Skeletal muscle tissue (tissue), 4 donors: Measurements from ENCODE around the gene YIPF6. TPM values are rescaled to one million over a fixed set of nuclear protein-coding genes. Genes with fewer than 3 reads are reported as not detected.
A peak's percentile ranks its signal among the peaks of the same experiment; 100 is the strongest.

Experiments
- H3K27ac ChIP-seq: one replicate; pipeline ENCODE4 v1.7.0; 2013; ENCODE audit warnings: mild to moderate bottlenecking, low read depth, low read length, inconsistent platforms
- H3K27me3 ChIP-seq, 3 donors: one replicate each; pipeline ENCODE4 v1.7.0; 2013; ENCODE audit warnings: low read length in 3 of 3; ENCODE audit not compliant: control insufficient read depth in 3 of 3, insufficient read depth in 3 of 3
- H3K36me3 ChIP-seq, 3 donors: one replicate each; pipeline ENCODE4 v1.7.0; 2013; ENCODE audit warnings: low read length in 3 of 3; ENCODE audit not compliant: control insufficient read depth in 3 of 3, insufficient read depth in 3 of 3
- H3K4me1 ChIP-seq, 3 donors: one replicate each; pipeline ENCODE4 v1.7.0; 2013; ENCODE audit warnings: low read length in 3 of 3, mild to moderate bottlenecking in 3 of 3; ENCODE audit not compliant: control insufficient read depth in 3 of 3, insufficient read depth in 3 of 3
- H3K4me3 ChIP-seq, 3 donors: one replicate each; pipeline ENCODE4 v1.7.0; 2013; ENCODE audit warnings: low read length in 3 of 3
- H3K9ac ChIP-seq, 3 donors: one replicate each; pipeline ENCODE4 v1.7.0; 2013; ENCODE audit warnings: low read length in 3 of 3, mild to moderate bottlenecking in 3 of 3, moderate library complexity in 2 of 3, low read depth in 1 of 3
- H3K9me3 ChIP-seq, 3 donors: one replicate each; pipeline ENCODE4 v1.7.0; 2013; ENCODE audit warnings: low read length in 3 of 3; ENCODE audit not compliant: control insufficient read depth in 3 of 3
- total RNA-seq: library from RNA; depleted of rRNA; stranded (reverse); fragments of >200 nt; gene quantifications from one replicate; pipeline ENCODE4 v1.2.3, GENCODE V29; 2014
- donor health status: Osteomylitis.

YIPF6 gene
- 18.3 TPM for total RNA-seq

GRCh38 chrX:68498508-68499379, at the start of gene YIPF6:
Gene YIPF6 (plus strand): TSS chrX:68499051. CDS start chrX:68499067, 16 bp downstream.
- peak within 1 kb of the TSS; percentile 93 to 95 (median 95) for H3K9ac ChIP-seq
- H3K27ac ChIP-seq: peak within 1 kb of the TSS; percentile 99
- H3K27me3 ChIP-seq: no peaks in the 10 kb centered on the region
- H3K36me3 ChIP-seq: no peaks in the 10 kb centered on the region
- H3K4me1 ChIP-seq: peaks cover 3 to 24% (median 19%) of the 10 kb centered on the region in 3 donors
- peak within 1 kb of the TSS; percentile 85 to 90 (median 88) for H3K4me3 ChIP-seq
- no peaks in the 10 kb centered on the region for H3K9me3 ChIP-seq

DNA sequence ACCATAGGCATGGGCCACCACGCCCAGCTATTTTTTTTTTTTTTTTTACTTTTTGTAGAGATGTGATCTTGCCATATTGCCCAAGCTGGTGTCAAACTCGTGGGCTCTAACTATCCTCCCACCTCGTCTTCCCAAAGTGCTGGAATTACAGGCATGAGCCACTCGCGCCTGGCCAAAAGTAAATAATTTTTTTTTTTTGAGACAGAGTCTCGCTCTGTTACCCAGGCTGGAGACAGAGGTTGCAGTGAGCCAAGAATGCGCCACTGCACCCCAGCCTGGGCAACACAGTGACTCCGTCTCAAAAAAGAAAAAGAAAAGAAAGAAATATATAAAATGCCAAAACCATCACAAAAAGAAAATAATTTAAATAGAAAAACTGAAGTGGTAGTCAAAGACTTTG, 47.1 kb upstream of the YIPF6 start:
- H3K9me3 ChIP-seq: no peaks in the 10 kb centered on the region
- H3K27me3 ChIP-seq: no peaks in the 10 kb centered on the region
- no peaks in the 10 kb centered on the region for H3K4me1 ChIP-seq

GRCh38 chrX:68454476-68455150, 44.2 kb upstream of the YIPF6 start:
- no peak overlapping the region for H3K4me3 ChIP-seq
- H3K27ac ChIP-seq: no peak overlapping the region
- H3K36me3 ChIP-seq: no peaks in the 10 kb centered on the region
- no peaks in the 10 kb centered on the region for H3K27me3 ChIP-seq
- no peak overlapping the region for H3K9ac ChIP-seq
- H3K9me3 ChIP-seq: no peaks in the 10 kb centered on the region
- no peaks in the 10 kb centered on the region for H3K4me1 ChIP-seq

More for the DNA sequence above, 47.1 kb upstream of the YIPF6 start:
- Histone ChIP-seq H3K36me3 (no peaks in the 10 kb centered on the region), H3K9ac (no peak overlapping the region), H3K4me3 (no peak overlapping the region), H3K27ac (no peak overlapping the region)

- Histone ChIP-seq H3K36me3 (no peaks in the 10 kb centered on the region), H3K4me3 (no peak overlapping the region), H3K9me3 (no peaks in the 10 kb centered on the region), H3K27ac (no peak overlapping the region), H3K4me1 (no peaks in the 10 kb centered on the region), H3K27me3 (no peaks in the 10 kb centered on the region), H3K9ac (no peak overlapping the region)
Observed at GRCh38 chrX:68455151-68455510, 43.7 kb upstream of the YIPF6 start.

GRCh38 chrX:68461093-68461492, 37.8 kb upstream of the YIPF6 start:
- Histone ChIP-seq H3K4me1 (no peaks in the 10 kb centered on the region), H3K36me3 (no peaks in the 10 kb centered on the region), H3K9ac (no peak overlapping the region), H3K9me3 (no peaks in the 10 kb centered on the region), H3K27me3 (no peaks in the 10 kb centered on the region), H3K27ac (no peak overlapping the region), H3K4me3 (no peak overlapping the region)

DNA sequence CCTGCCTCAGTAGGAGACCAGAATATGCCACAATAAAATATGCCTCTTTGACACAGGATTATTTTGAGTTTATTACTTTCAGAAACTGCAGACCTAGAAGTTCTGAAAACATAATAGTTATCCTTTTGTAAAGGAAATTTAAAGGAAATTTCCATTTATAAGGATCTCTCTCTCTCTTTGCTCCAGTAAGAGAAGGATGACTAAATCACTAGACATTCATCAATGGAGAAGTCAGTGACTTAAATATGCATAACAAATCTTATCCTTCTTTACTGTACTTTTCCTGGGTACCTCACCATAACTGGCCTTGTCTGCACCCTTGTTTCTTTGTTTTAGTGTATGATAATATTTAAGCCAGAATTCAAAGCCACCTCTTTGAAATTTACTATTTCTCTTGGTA, 37.3 kb upstream of the YIPF6 start:
- Histone ChIP-seq H3K4me3 (no peak overlapping the region), H3K36me3 (no peaks in the 10 kb centered on the region), H3K4me1 (no peaks in the 10 kb centered on the region), H3K27me3 (no peaks in the 10 kb centered on the region), H3K9me3 (no peaks in the 10 kb centered on the region), H3K27ac (no peak overlapping the region), H3K9ac (no peak overlapping the region)

DNA sequence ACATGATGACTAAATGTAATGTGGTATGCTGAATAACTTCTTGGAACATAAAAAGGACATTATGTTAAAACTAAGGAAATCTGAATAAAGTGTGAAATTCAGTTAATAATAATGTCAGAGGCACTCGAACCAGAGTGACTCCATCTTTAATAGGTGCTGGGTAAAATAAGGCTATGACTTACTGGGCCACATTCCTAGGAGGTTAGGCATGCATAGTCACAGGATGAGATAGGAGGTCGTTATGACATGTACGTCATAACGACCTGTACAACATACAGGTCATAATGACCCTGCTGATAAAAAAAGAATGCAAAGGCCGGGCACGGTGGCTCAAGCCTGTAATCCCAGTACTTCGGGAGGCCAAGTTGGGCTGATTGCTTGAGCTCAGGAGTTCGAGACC, 36.7 kb upstream of the YIPF6 start:
- Histone ChIP-seq H3K36me3 (no peaks in the 10 kb centered on the region), H3K4me1 (no peaks in the 10 kb centered on the region), H3K4me3 (no peak overlapping the region), H3K27ac (no peak overlapping the region), H3K9ac (no peak overlapping the region), H3K27me3 (no peaks in the 10 kb centered on the region), H3K9me3 (no peaks in the 10 kb centered on the region)

DNA sequence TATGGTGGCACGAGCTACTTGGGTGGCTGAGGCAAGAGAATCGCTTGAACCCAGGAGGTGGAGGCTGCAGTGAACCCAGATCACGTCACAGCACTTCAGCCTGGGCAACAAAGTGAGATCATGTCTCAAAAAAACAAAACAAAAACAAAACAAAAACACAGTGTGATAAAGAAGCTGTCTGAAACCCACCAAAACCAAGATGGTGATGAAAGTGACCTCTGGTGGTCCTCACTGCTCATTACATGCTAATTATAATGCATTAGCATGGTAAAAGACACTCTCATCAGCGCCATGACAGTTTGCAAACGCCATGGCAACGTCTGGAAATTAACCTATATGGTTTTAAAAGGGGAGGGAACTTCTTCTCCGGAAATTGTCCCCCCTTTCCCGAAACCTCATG, 36.2 kb upstream of the YIPF6 start:
- no peaks in the 10 kb centered on the region for H3K9me3 ChIP-seq
- no peak overlapping the region for H3K27ac ChIP-seq
- no peaks in the 10 kb centered on the region for H3K36me3 ChIP-seq
- no peak overlapping the region for H3K9ac ChIP-seq
- H3K27me3 ChIP-seq: no peaks in the 10 kb centered on the region
- H3K4me3 ChIP-seq: no peak overlapping the region
- no peaks in the 10 kb centered on the region for H3K4me1 ChIP-seq

DNA sequence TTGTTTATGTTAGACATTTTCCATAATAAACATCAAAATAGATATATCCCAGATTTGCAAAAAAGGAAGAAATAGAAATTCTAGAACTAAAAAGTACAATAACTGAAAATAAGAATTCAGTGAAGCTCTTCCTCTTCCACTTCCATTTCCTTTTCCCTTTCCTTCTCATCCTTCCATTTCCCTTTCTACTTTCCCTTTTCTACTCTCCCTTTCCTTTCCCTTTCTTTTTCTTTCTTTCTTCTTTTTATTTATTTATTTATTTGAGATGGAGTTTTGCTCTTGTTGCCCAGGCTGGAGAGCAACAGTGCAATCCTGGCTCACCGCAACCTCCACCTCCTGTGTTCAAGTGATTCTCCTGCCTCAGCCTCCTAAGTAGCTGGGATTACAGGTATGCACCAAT, 35.0 kb upstream of the YIPF6 start:
- H3K27me3 ChIP-seq: no peaks in the 10 kb centered on the region
- no peaks in the 10 kb centered on the region for H3K4me1 ChIP-seq
- H3K36me3 ChIP-seq: no peaks in the 10 kb centered on the region
- no peak overlapping the region for H3K27ac ChIP-seq
- H3K9ac ChIP-seq: no peak overlapping the region
- H3K4me3 ChIP-seq: no peak overlapping the region
- no peaks in the 10 kb centered on the region for H3K9me3 ChIP-seq

DNA sequence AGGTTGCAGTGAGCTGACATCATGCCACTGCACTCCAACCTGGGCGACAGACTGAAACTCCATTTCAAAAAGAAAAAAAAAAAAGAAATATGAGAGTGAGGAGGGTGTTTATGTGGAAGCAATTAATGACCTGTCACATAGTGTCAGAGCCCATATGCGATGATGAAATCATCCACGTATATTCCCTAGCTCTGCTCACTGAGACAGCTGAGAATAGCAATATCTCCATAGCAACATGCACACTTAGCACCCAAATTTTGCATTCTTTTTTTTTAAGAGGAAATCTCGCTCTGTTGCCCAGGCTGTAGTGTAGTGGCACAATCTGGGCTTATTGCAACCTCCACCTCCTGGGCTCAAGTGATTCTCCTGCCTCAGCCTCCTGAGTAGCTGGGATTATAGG, 34.1 kb upstream of the YIPF6 start:
- Histone ChIP-seq H3K36me3 (no peaks in the 10 kb centered on the region), H3K4me3 (no peak overlapping the region), H3K27ac (no peak overlapping the region), H3K9ac (no peak overlapping the region), H3K9me3 (no peaks in the 10 kb centered on the region), H3K27me3 (no peaks in the 10 kb centered on the region), H3K4me1 (no peaks in the 10 kb centered on the region)
